NCI-H128 (cell line): ENCODE data around the gene ST3GAL6.

ENCODE experiments used
- DNase-seq: peaks from one replicate; lab custom pipeline; 2025; ENCODE audit not compliant: unreplicated experiment; lab: John Stamatoyannopoulos, UW

Gene ST3GAL6

GRCh38 chr3:98843266-98843959, 80.3 kb downstream of the ST3GAL6 start:
- no peak for DNase-seq
